ENCODE measurements around the gene ZFP62. TPM values are rescaled to one million over a fixed set of nuclear protein-coding genes. Genes with fewer than 3 reads are reported as not detected.
A peak's percentile ranks its signal among the peaks of the same experiment; 100 is the strongest.

The ZFP62 gene
- total and polyA plus RNA-seq, 4 experiments from 2014 or later, result 11.4 to 71.7 (median 46.1) TPM

DNA sequence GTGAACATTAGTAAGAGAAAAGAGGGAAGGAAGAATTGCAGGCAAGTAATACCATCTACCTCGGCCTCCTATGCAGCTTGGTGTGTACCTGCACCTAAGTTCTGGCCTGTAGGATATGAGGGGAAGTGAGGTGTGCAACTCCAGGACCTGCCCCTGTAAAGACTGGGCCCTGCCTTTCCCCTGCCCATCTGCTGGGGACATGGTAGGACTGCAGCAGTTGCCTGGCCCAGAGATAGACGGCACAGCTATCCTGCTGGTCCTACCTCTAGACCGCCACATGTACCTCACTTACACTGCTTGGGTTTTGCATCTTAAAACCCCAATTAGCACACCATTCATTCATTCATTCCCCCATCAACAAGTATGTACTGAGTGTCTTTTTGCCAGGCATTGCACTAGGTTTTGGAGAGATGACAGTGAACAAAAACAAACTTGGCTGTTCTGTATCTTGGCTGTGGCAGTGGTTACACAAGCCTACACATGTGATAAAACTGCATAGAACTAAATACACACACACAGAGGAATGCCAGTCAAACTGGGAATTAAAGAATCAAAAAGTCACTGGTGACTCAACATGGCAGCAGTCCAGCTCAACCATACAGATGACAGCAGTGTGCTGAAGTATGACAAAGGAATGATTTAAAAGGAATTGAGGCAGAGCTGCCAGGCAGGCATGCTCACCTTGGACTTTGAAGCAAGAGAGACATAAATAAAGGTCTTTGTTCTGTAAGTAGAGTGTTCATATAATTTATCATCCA is 35.1 kb downstream of the ZFP62 start:
- ChIA-PET POLR2A (ENCODE audit: partially characterized antibody) (interaction anchor here (0.6 to 3.5 kb wide), 4 partner anchors 12 to 40 kb away, joined by 3 to 18 read pairs (median 7); no protein-coding TSS in a partner anchor), CTCF (ENCODE audit: partially characterized antibody) (interaction anchor here (1.5 kb wide), 1 partner anchor 35 kb away, joined by 5 read pairs; the partner anchor contains the start of gene ZFP62)
- intact Hi-C loops (cut with micrococcal nuclease), result no loop called here
- Histone ChIP-seq H3K27ac (ENCODE audit: low read depth, low read length) (no peak overlapping the region), H3K4me3 (ENCODE audit: low read length in 2 of 2) (no peak overlapping the region), H3K9me3 (ENCODE audit: control insufficient read depth in 1 of 2, low read length in 2 of 2) (no peaks in the 10 kb centered on the region), H3K27me3 (ENCODE audit: insufficient read depth, low read length) (no peaks in the 10 kb centered on the region), H3K36me3 (ENCODE audit: insufficient read depth, low read length) (no peaks in the 10 kb centered on the region), H3K4me1 (ENCODE audit: insufficient read depth, low read length) (peaks cover 22% of the 10 kb centered on the region)
- H3K36me3 Mint-ChIP-seq, result peaks cover 15 to 17% of the 10 kb centered on the region in 2 donors
- H3K27ac Mint-ChIP-seq, result peak overlapping the region in 3 of 7 donors; percentile 41 to 53 (median 47)
- DNase-seq, result no peak
- H3K4me3 Mint-ChIP-seq, result no peak overlapping the region
- H3K9me3 Mint-ChIP-seq, result peaks cover 0 to 15% (median 2%) of the 10 kb centered on the region in 8 donors
- no peaks in the 10 kb centered on the region for H3K27me3 Mint-ChIP-seq
- peaks cover 19 to 46% (median 26%) of the 10 kb centered on the region in 4 donors for H3K4me1 Mint-ChIP-seq

DNA sequence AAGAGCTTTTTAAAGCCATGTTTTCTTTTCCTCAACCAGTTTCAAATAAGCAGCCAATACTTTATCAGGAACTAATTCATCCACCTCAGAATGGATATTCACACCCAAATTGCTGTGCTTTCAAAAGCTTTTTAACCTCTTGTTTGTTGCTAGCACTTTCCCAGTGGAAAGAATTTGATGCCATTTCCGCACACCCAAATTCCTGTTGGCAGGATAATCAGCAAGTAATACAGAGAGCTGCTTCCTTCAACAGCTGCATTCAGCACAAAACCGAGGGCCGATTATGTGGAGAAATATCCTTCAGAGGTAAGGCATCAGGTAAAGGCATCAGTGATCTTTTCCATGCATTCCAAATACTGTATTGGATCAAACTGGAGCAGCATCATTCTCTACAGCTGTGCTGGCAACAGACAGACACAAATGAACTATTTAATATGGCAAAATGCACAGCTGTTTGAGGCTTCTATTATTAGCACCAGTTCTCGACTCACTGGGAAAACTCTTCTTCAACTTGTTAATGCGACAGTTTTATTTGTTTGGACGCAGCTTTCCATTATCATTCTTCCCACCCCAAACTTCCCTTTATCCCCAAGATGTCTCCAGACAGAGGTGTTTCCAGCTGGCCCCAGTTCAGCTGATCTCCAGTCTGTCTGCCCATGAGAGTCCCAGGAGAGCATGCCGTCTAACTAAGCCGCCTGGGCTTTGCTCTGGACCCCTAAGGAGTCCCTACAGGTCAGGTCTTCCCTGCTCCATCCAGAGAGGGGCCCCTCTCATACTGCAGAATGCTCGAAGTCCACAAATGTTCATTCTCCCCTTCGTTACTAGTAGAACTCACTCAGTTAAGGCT is 36.2 kb downstream of the ZFP62 start:
- Mint-ChIP-seq H3K4me3 (peak overlapping the region in 1 of 8 donors; percentile 9), H3K9me3 (peaks cover 0 to 7% (median 2%) of the 10 kb centered on the region in 8 donors), H3K36me3 (peaks cover 6 to 8% of the 10 kb centered on the region in 2 donors), H3K27ac (peak overlapping the region in 1 of 7 donors; percentile 30), H3K4me1 (peaks cover 10 to 38% (median 16%) of the 10 kb centered on the region in 4 donors), H3K27me3 (no peaks in the 10 kb centered on the region)
- ChIA-PET POLR2A (ENCODE audit: partially characterized antibody) (interaction anchor here (0.7 to 3.5 kb wide), 6 partner anchors 13 to 37 kb away, joined by 3 to 18 read pairs (median 4); no protein-coding TSS in a partner anchor), CTCF (ENCODE audit: partially characterized antibody) (interaction anchor here (1.0 to 1.5 kb wide), 2 partner anchors 17 to 36 kb away, joined by 3 to 5 read pairs; partner anchors contain the start of gene ZFP62)
- intact Hi-C loops (cut with micrococcal nuclease), result no loop called here
- no peak overlapping the region for H3K27ac ChIP-seq (ENCODE audit: low read depth, low read length)
- no peaks in the 10 kb centered on the region for H3K36me3 ChIP-seq (ENCODE audit: insufficient read depth, low read length)
- no peaks in the 10 kb centered on the region for H3K9me3 ChIP-seq (ENCODE audit: control insufficient read depth in 1 of 2, low read length in 2 of 2)
- H3K4me3 ChIP-seq (ENCODE audit: low read length in 2 of 2), result no peak overlapping the region
- peaks cover 15% of the 10 kb centered on the region for H3K4me1 ChIP-seq (ENCODE audit: insufficient read depth, low read length)
- no peak for DNase-seq
- H3K27me3 ChIP-seq (ENCODE audit: insufficient read depth, low read length), result no peaks in the 10 kb centered on the region

DNA sequence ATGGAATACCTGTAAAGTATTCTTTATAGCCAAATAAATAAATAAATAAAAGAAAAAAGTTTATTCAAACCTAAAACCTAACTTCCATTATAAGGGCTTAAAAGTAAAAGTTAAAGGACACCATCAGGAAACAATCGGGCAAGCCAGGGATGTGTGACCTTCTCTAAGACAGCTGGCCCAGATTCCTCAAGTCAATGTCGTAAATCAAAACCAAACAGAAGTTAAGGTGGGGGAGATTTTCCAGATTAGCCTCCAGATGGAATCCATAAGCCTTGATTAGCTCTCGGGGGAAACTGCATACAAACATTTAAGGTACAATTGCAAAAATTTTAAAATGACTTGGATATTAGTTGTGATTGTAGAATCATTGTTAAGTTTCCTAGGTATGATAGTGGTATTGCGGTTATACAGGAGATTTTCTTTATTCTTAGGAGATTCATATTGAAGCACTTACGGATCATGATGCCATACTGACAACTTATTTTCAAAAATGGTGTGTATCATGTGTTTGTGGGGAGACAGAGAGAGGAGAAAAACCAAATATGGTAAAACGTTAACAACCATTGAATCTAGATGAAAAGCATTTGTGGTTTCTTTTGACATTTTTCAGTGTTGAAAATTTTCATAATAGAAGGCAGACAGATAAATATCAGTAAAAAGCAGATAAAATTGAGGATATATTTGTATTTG is 37.0 kb downstream of the ZFP62 start:
- Histone ChIP-seq H3K27ac (ENCODE audit: low read depth, low read length) (no peak overlapping the region), H3K36me3 (ENCODE audit: insufficient read depth, low read length) (no peaks in the 10 kb centered on the region), H3K4me1 (ENCODE audit: insufficient read depth, low read length) (peaks cover 8% of the 10 kb centered on the region), H3K9me3 (ENCODE audit: control insufficient read depth in 1 of 2, low read length in 2 of 2) (no peaks in the 10 kb centered on the region), H3K27me3 (ENCODE audit: insufficient read depth, low read length) (no peaks in the 10 kb centered on the region), H3K4me3 (ENCODE audit: low read length in 2 of 2) (no peak overlapping the region)
- Mint-ChIP-seq H3K4me1 (peaks cover 5 to 30% (median 10%) of the 10 kb centered on the region in 4 donors), H3K27ac (peak overlapping the region in 3 of 7 donors; percentile 5 to 30 (median 13)), H3K27me3 (no peaks in the 10 kb centered on the region), H3K9me3 (peaks cover 0 to under 1% (median 0%) of the 10 kb centered on the region in 8 donors), H3K36me3 (peaks cover under 1 to 4% of the 10 kb centered on the region in 2 donors), H3K4me3 (peak overlapping the region in 3 of 8 donors; percentile 9 to 56 (median 14))
- intact Hi-C loops (cut with micrococcal nuclease), result no loop called here
- DNase-seq, result no peak
- ChIA-PET POLR2A (ENCODE audit: partially characterized antibody) (interaction anchor here (0.8 to 3.5 kb wide), 7 partner anchors 8 to 37 kb away, joined by 3 to 18 read pairs (median 3); no protein-coding TSS in a partner anchor), CTCF (ENCODE audit: partially characterized antibody) (interaction anchor here (0.8 to 1.5 kb wide), 3 partner anchors 18 to 36 kb away, joined by 3 to 5 read pairs (median 3); partner anchors contain the start of gene ZFP62)

- no peak for DNase-seq
- Histone ChIP-seq H3K27ac (ENCODE audit: low read depth, low read length) (no peak overlapping the region), H3K36me3 (ENCODE audit: insufficient read depth, low read length) (no peaks in the 10 kb centered on the region), H3K9me3 (ENCODE audit: control insufficient read depth in 1 of 2, low read length in 2 of 2) (no peaks in the 10 kb centered on the region), H3K27me3 (ENCODE audit: insufficient read depth, low read length) (no peaks in the 10 kb centered on the region), H3K4me1 (ENCODE audit: insufficient read depth, low read length) (peaks cover 7% of the 10 kb centered on the region), H3K4me3 (ENCODE audit: low read length in 2 of 2) (no peak overlapping the region)
- Mint-ChIP-seq H3K4me1 (peaks cover 5 to 25% (median 13%) of the 10 kb centered on the region in 4 donors), H3K36me3 (peaks cover 0 to 3% of the 10 kb centered on the region in 2 donors), H3K27ac (no peak overlapping the region), H3K27me3 (no peaks in the 10 kb centered on the region), H3K9me3 (no peaks in the 10 kb centered on the region), H3K4me3 (no peak overlapping the region)
- intact Hi-C loops (cut with micrococcal nuclease), result no loop called here
- CTCF ChIA-PET (ENCODE audit: partially characterized antibody), result interaction anchor here (0.8 kb wide), 1 partner anchor 37 kb away, joined by 3 read pairs; no protein-coding TSS in a partner anchor
- POLR2A ChIA-PET (ENCODE audit: partially characterized antibody), result interaction anchor here (0.8 to 0.9 kb wide), 3 partner anchors 8 to 20 kb away, joined by 3 read pairs; no protein-coding TSS in a partner anchor
Observed at GRCh38 chr5:180823346-180823745, 37.7 kb downstream of the ZFP62 start.

DNA sequence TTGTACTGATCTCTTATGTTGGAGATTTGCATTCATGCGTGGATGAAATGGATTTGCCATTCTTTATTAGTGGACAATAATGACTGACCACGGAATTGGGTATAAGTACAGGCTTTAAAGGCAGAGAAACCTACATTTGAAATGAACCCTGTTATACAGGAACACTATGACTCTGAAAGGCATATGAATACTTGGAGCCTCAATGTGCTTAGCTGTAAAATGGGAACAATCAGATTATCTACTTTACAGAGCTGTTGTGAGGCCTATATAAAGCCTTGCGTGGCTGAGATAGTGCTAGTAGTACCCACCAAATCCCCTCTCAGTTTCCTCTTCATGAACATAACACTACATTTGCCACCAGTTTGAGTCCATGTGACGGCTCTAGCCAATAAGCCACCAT is 39.5 kb downstream of the ZFP62 start:
- peaks cover 0 to 2% of the 10 kb centered on the region in 2 donors for H3K36me3 Mint-ChIP-seq
- peak overlapping the region in 1 of 7 donors; percentile 4 for H3K27ac Mint-ChIP-seq
- Histone ChIP-seq H3K27me3 (ENCODE audit: insufficient read depth, low read length) (no peaks in the 10 kb centered on the region), H3K36me3 (ENCODE audit: insufficient read depth, low read length) (no peaks in the 10 kb centered on the region), H3K4me1 (ENCODE audit: insufficient read depth, low read length) (peaks cover 16% of the 10 kb centered on the region), H3K4me3 (ENCODE audit: low read length in 2 of 2) (no peak overlapping the region), H3K27ac (ENCODE audit: low read depth, low read length) (no peak overlapping the region), H3K9me3 (ENCODE audit: control insufficient read depth in 1 of 2, low read length in 2 of 2) (no peaks in the 10 kb centered on the region)
- ChIA-PET POLR2A (ENCODE audit: partially characterized antibody) (interaction anchor here (0.9 to 1.4 kb wide), 2 partner anchors 10 to 22 kb away, joined by 3 to 11 read pairs; no protein-coding TSS in a partner anchor), CTCF (ENCODE audit: partially characterized antibody) (interaction anchor here (1.0 kb wide), 3 partner anchors 8 to 13 kb away, joined by 3 to 4 read pairs (median 3); no protein-coding TSS in a partner anchor)
- intact Hi-C loops (cut with micrococcal nuclease), result no loop called here
- no peak overlapping the region for H3K4me3 Mint-ChIP-seq
- DNase-seq, result no peak
- no peaks in the 10 kb centered on the region for H3K27me3 Mint-ChIP-seq
- H3K9me3 Mint-ChIP-seq, result no peaks in the 10 kb centered on the region
- H3K4me1 Mint-ChIP-seq, result peaks cover 10 to 36% (median 19%) of the 10 kb centered on the region in 4 donors

DNA sequence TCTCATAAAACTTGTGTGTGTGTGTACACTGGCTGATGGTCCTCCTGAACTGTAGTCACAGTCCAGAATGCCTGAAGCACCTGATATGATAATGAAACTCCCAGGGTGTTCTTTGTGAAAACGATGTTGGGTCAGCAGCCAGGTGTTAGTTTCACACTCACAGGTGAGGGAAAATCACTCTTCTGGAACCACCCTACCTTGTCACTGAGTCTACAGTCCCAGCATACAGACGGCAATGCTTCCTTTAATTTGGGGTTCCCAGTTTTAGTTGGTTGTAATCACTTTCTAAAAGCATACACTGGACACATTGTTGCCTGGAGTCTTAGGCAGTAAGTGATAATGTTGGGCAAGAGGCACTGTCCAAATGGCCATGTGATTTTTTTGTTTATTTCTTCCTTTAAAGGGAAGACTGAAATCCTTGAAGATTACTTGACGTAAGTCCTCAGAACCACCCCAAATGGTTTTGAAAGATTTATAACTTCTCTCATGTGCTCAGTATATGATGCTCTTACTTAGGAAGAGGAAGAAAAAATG is 40.2 kb downstream of the ZFP62 start:
- H3K36me3 ChIP-seq (ENCODE audit: insufficient read depth, low read length), result no peaks in the 10 kb centered on the region
- H3K4me1 ChIP-seq (ENCODE audit: insufficient read depth, low read length), result peaks cover 23% of the 10 kb centered on the region
- Mint-ChIP-seq H3K36me3 (no peaks in the 10 kb centered on the region), H3K4me3 (no peak overlapping the region), H3K27ac (no peak overlapping the region), H3K9me3 (no peaks in the 10 kb centered on the region), H3K27me3 (no peaks in the 10 kb centered on the region), H3K4me1 (peaks cover 11 to 40% (median 21%) of the 10 kb centered on the region in 4 donors)
- H3K9me3 ChIP-seq (ENCODE audit: control insufficient read depth in 1 of 2, low read length in 2 of 2), result no peaks in the 10 kb centered on the region
- H3K27me3 ChIP-seq (ENCODE audit: insufficient read depth, low read length), result no peaks in the 10 kb centered on the region
- no peak overlapping the region for H3K27ac ChIP-seq (ENCODE audit: low read depth, low read length)
- no peak for DNase-seq
- ChIA-PET CTCF (ENCODE audit: partially characterized antibody) (interaction anchor here (1.0 kb wide), 2 partner anchors 8 to 10 kb away, joined by 3 to 4 read pairs; no protein-coding TSS in a partner anchor), POLR2A (ENCODE audit: partially characterized antibody) (interaction anchor here (0.9 to 1.4 kb wide), 2 partner anchors 10 to 21 kb away, joined by 3 to 11 read pairs; no protein-coding TSS in a partner anchor)
- intact Hi-C loops (cut with micrococcal nuclease), result no loop called here
- no peak overlapping the region for H3K4me3 ChIP-seq (ENCODE audit: low read length in 2 of 2)
